Nephron (organoid): Measurements from ENCODE around the gene ABCD2.
"Not testable (repeated sequence)": the region's sequence is repeated elsewhere in the genome, so short reads cannot be mapped to it uniquely, and the experiment has no call there.

ENCODE experiments used
- H3K27ac Mint-ChIP-seq, 3 experiments: 2 replicates each; pipeline ENCODE4 v1.8.0; 2020; ENCODE audit warnings: mixed read lengths in 3 of 3, mild to moderate bottlenecking in 2 of 3, moderate library complexity in 1 of 3
- H3K27me3 Mint-ChIP-seq: 2 replicates; pipeline ENCODE4 v1.8.0; 2021; ENCODE audit warnings: low read depth, mild to moderate bottlenecking, moderate library complexity, mixed read lengths
- H3K36me3 Mint-ChIP-seq: 2 replicates; pipeline ENCODE4 v1.8.0; 2020; ENCODE audit warnings: low read depth, mixed read lengths
- H3K4me1 Mint-ChIP-seq: 2 replicates; pipeline ENCODE4 v1.8.0; 2020; ENCODE audit warnings: mixed read lengths
- H3K4me3 Mint-ChIP-seq, 3 experiments: 2 replicates each; pipeline ENCODE4 v1.8.0; 2020; ENCODE audit warnings: mild to moderate bottlenecking in 3 of 3, mixed read lengths in 3 of 3, moderate library complexity in 2 of 3
- H3K9me3 Mint-ChIP-seq: 2 replicates; pipeline ENCODE4 v1.8.0; 2020; ENCODE audit warnings: mixed read lengths
- CTCF ChIP-seq, 3 experiments: fragments of 200-600 bp; sonication (generic); IDR thresholded peaks; one replicate each; pipeline ENCODE4 v1.5.0; 2021; ENCODE audit warnings: antibody characterized with exemption in 3 of 3; ENCODE audit not compliant: unreplicated experiment in 3 of 3

Gene ABCD2

DNA sequence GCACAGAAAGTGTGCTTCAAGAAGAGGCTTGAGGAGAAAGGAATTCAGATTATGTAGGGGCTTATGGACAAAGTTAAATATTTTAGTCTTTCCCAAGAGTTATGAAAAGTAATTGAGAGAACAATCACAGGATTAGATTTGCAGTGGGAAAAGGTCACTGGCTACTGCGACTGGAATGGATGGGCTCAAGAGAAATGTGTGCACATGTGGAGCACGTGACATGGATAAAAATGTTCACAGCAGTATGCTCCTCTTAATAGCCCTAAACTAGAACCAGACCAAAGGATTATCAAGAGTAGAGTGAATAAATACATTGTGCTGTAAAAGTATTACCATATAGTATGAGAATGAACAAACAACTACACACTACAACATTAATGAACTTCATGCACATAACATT lies 78.1 kb downstream of the ABCD2 start:
- no peak for TF ChIP-seq CTCF (IDR thresholded peaks at IDR 0.05; ENCODE audit: unreplicated experiment in 3 of 3)
- H3K4me3 Mint-ChIP-seq: no peak overlapping the region
- H3K27ac Mint-ChIP-seq: no peak overlapping the region
- no peaks in the 10 kb centered on the region for H3K4me1 Mint-ChIP-seq
- no peaks in the 10 kb centered on the region for H3K36me3 Mint-ChIP-seq
- H3K9me3 Mint-ChIP-seq: no peaks in the 10 kb centered on the region
- H3K27me3 Mint-ChIP-seq: no peaks in the 10 kb centered on the region

- no peak overlapping the region for H3K27ac Mint-ChIP-seq
- no peak overlapping the region for H3K4me3 Mint-ChIP-seq
- H3K4me1 Mint-ChIP-seq: no peaks in the 10 kb centered on the region
- TF ChIP-seq CTCF (IDR thresholded peaks at IDR 0.05; ENCODE audit: unreplicated experiment in 3 of 3): no peak
- H3K9me3 Mint-ChIP-seq: no peaks in the 10 kb centered on the region
- H3K36me3 Mint-ChIP-seq: no peaks in the 10 kb centered on the region
- H3K27me3 Mint-ChIP-seq: no peaks in the 10 kb centered on the region
These were observed 80.9 kb downstream of the ABCD2 start for GRCh38 chr12:39538679-39539104.

GRCh38 chr12:39533951-39534350 lies 85.7 kb downstream of the ABCD2 start:
- no peaks in the 10 kb centered on the region for H3K4me1 Mint-ChIP-seq
- no peaks in the 10 kb centered on the region for H3K9me3 Mint-ChIP-seq
- no peaks in the 10 kb centered on the region for H3K27me3 Mint-ChIP-seq
- no peak overlapping the region for H3K4me3 Mint-ChIP-seq
- no peak for TF ChIP-seq CTCF (IDR thresholded peaks at IDR 0.05; ENCODE audit: unreplicated experiment in 3 of 3)
- H3K36me3 Mint-ChIP-seq: no peaks in the 10 kb centered on the region
- H3K27ac Mint-ChIP-seq: no peak overlapping the region

DNA sequence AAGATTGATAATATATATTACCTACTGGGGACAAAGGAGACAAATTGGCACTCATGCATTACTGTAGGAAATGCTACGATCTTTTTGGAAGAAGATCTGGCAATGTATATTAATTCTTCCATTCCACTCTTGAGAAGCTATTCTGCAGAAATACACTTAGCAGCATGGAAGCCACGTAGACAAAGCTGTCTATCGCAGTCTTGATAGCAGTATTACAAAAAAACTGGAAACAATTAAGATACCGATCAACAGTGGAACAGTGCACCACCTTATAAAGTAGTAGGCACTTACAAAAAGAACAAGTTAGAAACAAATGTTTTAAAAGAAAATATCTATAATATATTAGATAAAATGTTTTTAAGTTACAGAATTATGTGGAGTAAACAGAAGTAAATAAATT lies 87.2 kb downstream of the ABCD2 start:
- Mint-ChIP-seq H3K36me3 (no peaks in the 10 kb centered on the region), H3K27ac (no peak overlapping the region), H3K4me1 (no peaks in the 10 kb centered on the region), H3K4me3 (no peak overlapping the region), H3K27me3 (no peaks in the 10 kb centered on the region), H3K9me3 (peaks cover under 1% of the 10 kb centered on the region)
- TF ChIP-seq CTCF (IDR thresholded peaks at IDR 0.05; ENCODE audit: unreplicated experiment in 3 of 3): no peak

- H3K4me3 Mint-ChIP-seq: no peak overlapping the region
- H3K27ac Mint-ChIP-seq: no peak overlapping the region
- no peak for TF ChIP-seq CTCF (IDR thresholded peaks at IDR 0.05; ENCODE audit: unreplicated experiment in 3 of 3)
- H3K4me1 Mint-ChIP-seq: no peaks in the 10 kb centered on the region
- H3K36me3 Mint-ChIP-seq: no peaks in the 10 kb centered on the region
- no peaks in the 10 kb centered on the region for H3K27me3 Mint-ChIP-seq
- peaks cover 8% of the 10 kb centered on the region for H3K9me3 Mint-ChIP-seq
These were observed 92.6 kb downstream of the ABCD2 start for GRCh38 chr12:39526974-39527373.

DNA sequence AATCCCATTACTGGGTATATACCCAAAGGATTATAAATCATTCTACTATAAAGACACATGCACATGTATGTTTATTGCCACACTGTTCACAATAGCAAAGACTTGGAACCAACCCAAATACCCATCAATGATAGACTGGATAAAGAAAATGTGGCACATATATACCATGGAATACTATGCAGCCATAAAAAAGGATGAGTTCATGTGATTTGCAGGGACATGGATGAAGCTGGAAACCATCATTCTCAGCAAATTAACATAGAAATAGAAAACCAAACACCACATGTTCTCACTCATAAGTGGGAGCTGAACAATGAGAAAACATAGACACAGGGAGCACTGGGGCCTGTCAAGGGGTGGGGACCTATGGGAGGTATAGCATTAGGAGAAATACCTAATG lies 97.4 kb downstream of the ABCD2 start:
- not testable (repeated sequence) for H3K4me3 Mint-ChIP-seq, H3K4me1 Mint-ChIP-seq, H3K27ac Mint-ChIP-seq, H3K27me3 Mint-ChIP-seq, H3K36me3 Mint-ChIP-seq
- peaks cover 18% of the 10 kb centered on the region for H3K9me3 Mint-ChIP-seq
